H1 (cell line): ENCODE measurements around the gene IFNA7. TPM values are rescaled to one million over a fixed set of nuclear protein-coding genes. Genes with fewer than 3 reads are reported as not detected.
"Not testable (repeated sequence)": the region's sequence is repeated elsewhere in the genome, so short reads cannot be mapped to it uniquely, and the experiment has no call there.

ENCODE experiments used
- CTCF ChIA-PET: fragments of 300-600 bp; sonication (Branson Sonifier 250); formaldehyde crosslinking; loops from one replicate; lab custom pipeline; 2021; ENCODE audit not compliant: partially characterized antibody; lab: Charles Lee
- POLR2A ChIA-PET: fragments of 300-600 bp; sonication (Branson Sonifier 250); formaldehyde crosslinking; loops from one replicate; lab custom pipeline; 2021; ENCODE audit warnings: inconsistent platforms; ENCODE audit not compliant: partially characterized antibody; lab: Charles Lee
- DNase-seq, 2 experiments: peaks; one replicate each; pipeline versions ENCODE4 v3.0.0 to v3.0.0-alpha.2; 2010 to 2022; ENCODE audit warnings: low spot score in 2 of 2, low read depth in 1 of 2, mixed read lengths in 1 of 2
- FAIRE-seq: peaks from 2 replicates; lab custom pipeline; 2011; peaks lifted over from hg19 to GRCh38; lab: Jason Lieb, UNC
- H2AFZ ChIP-seq: 2 replicates; pipeline ENCODE4 v1.8.1; 2012; ENCODE audit warnings: low read length, inconsistent platforms
- H2AK5ac ChIP-seq: 2 replicates; pipeline ENCODE4 v1.6.1; 2013; ENCODE audit warnings: low read depth, low read length
- H2BK120ac ChIP-seq: replicated peaks from 2 replicates; pipeline ENCODE3; 2013; ENCODE audit warnings: low read depth, low read length, inconsistent platforms
- H2BK12ac ChIP-seq: 2 replicates; pipeline ENCODE4 v1.6.1; 2013; ENCODE audit warnings: low read depth, low read length
- H2BK15ac ChIP-seq: 2 replicates; pipeline ENCODE4 v1.6.1; 2013; ENCODE audit warnings: low read length
- H2BK20ac ChIP-seq: 2 replicates; pipeline ENCODE4 v1.6.1; 2013; ENCODE audit warnings: low read length
- H2BK5ac ChIP-seq: 2 replicates; pipeline ENCODE4 v1.6.1; 2013; ENCODE audit warnings: low read depth, low read length
- H3K14ac ChIP-seq: 2 replicates; pipeline ENCODE4 v1.6.1; 2013; ENCODE audit warnings: inconsistent platforms; ENCODE audit not compliant: insufficient read length
- H3K18ac ChIP-seq: 2 replicates; pipeline ENCODE4 v1.6.1; 2013; ENCODE audit warnings: low read length; ENCODE audit errors: extremely low read depth
- H3K23ac ChIP-seq: 2 replicates; pipeline ENCODE4 v1.6.1; 2013; ENCODE audit warnings: inconsistent platforms; ENCODE audit not compliant: insufficient read length
- H3K23me2 ChIP-seq: 2 replicates; pipeline ENCODE4 v1.6.1; 2013; ENCODE audit warnings: low read depth, low read length
- H3K27ac ChIP-seq: 2 replicates; pipeline ENCODE4 v1.6.1; 2011; ENCODE audit warnings: low read depth, low read length, inconsistent platforms
- H3K27me3 ChIP-seq, 4 experiments: replicated peaks in 1 of 4; 1 replicate in 1 of 4; 2 replicates in 3 of 4; pipeline versions ENCODE4 v1.6.1 to v1.8.1; 2011 to 2013; ENCODE audit warnings: low read length in 3 of 4, mild to moderate bottlenecking in 3 of 4, inconsistent platforms in 2 of 4, mixed read lengths in 2 of 4, moderate library complexity in 1 of 4; ENCODE audit not compliant: control insufficient read depth in 3 of 4, insufficient read depth in 3 of 4; ENCODE audit errors: extremely low read depth in 1 of 4
- H3K36me3 ChIP-seq, 4 experiments: 2 replicates each; pipeline versions ENCODE4 v1.6.1 to v1.8.1; 2011 to 2013; ENCODE audit warnings: mild to moderate bottlenecking in 4 of 4, low read length in 3 of 4, moderate library complexity in 2 of 4, control low read depth in 1 of 4, inconsistent platforms in 1 of 4; ENCODE audit not compliant: insufficient read depth in 4 of 4, control insufficient read depth in 2 of 4
- H3K4ac ChIP-seq: replicated peaks from 2 replicates; pipeline ENCODE3; 2013; ENCODE audit warnings: low read length, low read depth, mixed read lengths, inconsistent platforms; ENCODE audit not compliant: insufficient read length
- H3K4me1 ChIP-seq, 4 experiments: replicated peaks in 1 of 4; 1 replicate in 1 of 4; 2 replicates in 3 of 4; pipeline versions ENCODE4 v1.6.1 to v1.8.1; 2011 to 2013; ENCODE audit warnings: low read length in 3 of 4, inconsistent platforms in 2 of 4, mixed read lengths in 1 of 4; ENCODE audit not compliant: insufficient read depth in 4 of 4, control insufficient read depth in 3 of 4
- H3K4me2 ChIP-seq, 2 experiments: 2 replicates each; pipeline versions ENCODE4 v1.6.1 to v1.8.1; 2011 to 2013; ENCODE audit warnings: low read depth in 2 of 2, low read length in 2 of 2, control low read depth in 1 of 2, inconsistent platforms in 1 of 2, mild to moderate bottlenecking in 1 of 2; ENCODE audit not compliant: insufficient read depth in 1 of 2
- H3K4me3 ChIP-seq, 4 experiments: fragments of 200-600, 300-600 bp in 1 of 4; sonication (generic), shearing (Covaris generic), sonication (Bioruptor Twin) in 1 of 4; 2 replicates each; pipeline versions ENCODE4 v1.5.1 to v1.8.1; 2011 to 2016; ENCODE audit warnings: low read length in 4 of 4, low read depth in 3 of 4, control low read depth in 2 of 4, inconsistent platforms in 2 of 4, mild to moderate bottlenecking in 2 of 4, mixed read lengths in 1 of 4, moderate library complexity in 1 of 4; ENCODE audit not compliant: insufficient read depth in 2 of 4; ENCODE audit errors: extremely low read depth in 1 of 4
- H3K56ac ChIP-seq: replicated peaks from 2 replicates; pipeline ENCODE3; 2013; ENCODE audit warnings: low read depth, mild to moderate bottlenecking, mixed read lengths, low read length, inconsistent platforms; ENCODE audit not compliant: insufficient read length
- H3K79me1 ChIP-seq: 2 replicates; pipeline ENCODE4 v1.6.1; 2013; ENCODE audit warnings: low read depth, low read length, control low read depth
- H3K79me2 ChIP-seq, 2 experiments: 2 replicates each; pipeline versions ENCODE4 v1.6.1 to v1.8.1; 2012 to 2013; ENCODE audit warnings: low read length in 2 of 2, mild to moderate bottlenecking in 2 of 2, inconsistent platforms in 1 of 2; ENCODE audit not compliant: insufficient read depth in 2 of 2, control insufficient read depth in 1 of 2
- H3K9ac ChIP-seq, 4 experiments: replicated peaks in 1 of 4; 1 replicate in 1 of 4; 2 replicates in 3 of 4; pipeline versions ENCODE4 v1.6.1 to v1.8.1; 2011 to 2013; ENCODE audit warnings: low read depth in 3 of 4, low read length in 3 of 4, control low read depth in 2 of 4, mild to moderate bottlenecking in 2 of 4, moderate library complexity in 2 of 4, inconsistent platforms in 1 of 4; ENCODE audit errors: extremely low read depth in 1 of 4
- H3K9me3 ChIP-seq, 2 experiments: 2 replicates each; pipeline versions ENCODE4 v1.6.1 to v1.8.1; 2012 to 2013; ENCODE audit warnings: mild to moderate bottlenecking in 2 of 2, moderate library complexity in 2 of 2, control low read depth in 1 of 2, inconsistent platforms in 1 of 2, low read depth in 1 of 2, low read length in 1 of 2, mixed read lengths in 1 of 2; ENCODE audit not compliant: insufficient read depth in 2 of 2
- H4K20me1 ChIP-seq, 2 experiments: replicated peaks in 1 of 2; 2 replicates each; pipeline versions ENCODE3 to v1.8.1; 2011 to 2013; ENCODE audit warnings: inconsistent platforms in 2 of 2, low read length in 2 of 2, mild to moderate bottlenecking in 1 of 2; ENCODE audit not compliant: insufficient read depth in 2 of 2, control insufficient read depth in 1 of 2
- H4K5ac ChIP-seq: 2 replicates; pipeline ENCODE4 v1.6.1; 2013; ENCODE audit warnings: low read length, low read depth, mixed read lengths, inconsistent platforms; ENCODE audit not compliant: insufficient read length
- H4K8ac ChIP-seq: 2 replicates; pipeline ENCODE4 v1.8.0; 2013; ENCODE audit warnings: mild to moderate bottlenecking, moderate library complexity, low read length, inconsistent platforms; ENCODE audit not compliant: insufficient read depth; ENCODE audit errors: extremely low read depth
- H4K91ac ChIP-seq: replicated peaks from 2 replicates; pipeline ENCODE3; 2013; ENCODE audit warnings: low read length, mixed read lengths, inconsistent platforms; ENCODE audit not compliant: insufficient read length
- WGBS, 2 experiments: shearing (Covaris generic) in 1 of 2; methylation state at CpG; one replicate each; pipeline versions ENCODE4 v1.1.6 to v1.1.7; 2013 to 2015; ENCODE audit warnings: low lambda C conversion rate in 2 of 2, mixed read lengths in 2 of 2, inconsistent platforms in 1 of 2, low coverage in 1 of 2, missing lambda C conversion rate in 1 of 2; ENCODE audit not compliant: insufficient replicate concordance in 2 of 2, insufficient coverage in 1 of 2, insufficient read length in 1 of 2; ENCODE audit errors: extremely low coverage in 1 of 2, missing lambda C conversion rate in 1 of 2; 5-methylcytosine and 5-hydroxymethylcytosine counted together
- polyA plus RNA-seq, 7 experiments: library from polyadenylated mRNA; depleted of rRNA in 3 of 7; stranded (reverse) in 5 of 7; unstranded in 2 of 7; fragments of >200 nt in 5 of 7; fragments of 200-250 nt in 2 of 7; gene quantifications; 1 replicate in 5 of 7; 2 replicates in 1 of 7; 4 replicates in 1 of 7; pipeline versions ENCODE4 v1.2.1 to v1.2.3, GENCODE V29; 2011 to 2013; ENCODE audit warnings: missing spikeins in 2 of 7, mixed read lengths in 2 of 7
- total RNA-seq: library from RNA; stranded (reverse); fragmentation: NEBNext Ultra II Directional; extraction: Animal tissue kit (Norgen Biotek cat#: 25700); gene quantifications from 2 replicates; pipeline ENCODE4 v1.2.1, GENCODE V29; 2021

The IFNA7 gene
- total and polyA plus RNA-seq, 2 of the 8 experiments (the other 6 are each of a cell fraction or from before 2014, with no cell fraction given), result not detected

DNA sequence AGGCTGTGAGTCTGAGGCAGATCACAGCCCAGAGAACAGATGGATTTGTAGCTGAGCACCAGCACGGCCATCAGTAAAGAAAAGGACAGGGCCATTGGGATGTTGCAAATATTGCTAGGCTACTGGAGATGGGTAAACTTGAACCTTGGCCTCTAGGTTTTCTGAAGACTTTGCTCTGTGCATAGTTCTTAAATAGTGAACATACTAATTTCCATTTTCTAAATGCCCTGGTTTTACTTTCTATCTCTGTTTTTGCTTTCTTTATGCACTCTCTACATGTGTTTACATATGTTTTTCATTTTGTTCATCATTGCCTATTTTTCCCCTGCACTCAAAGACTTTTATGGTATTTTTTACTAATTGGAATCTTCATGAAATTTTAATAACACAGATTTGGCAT, 15.2 kb upstream of the IFNA7 start, which contains the start of gene IFNA16:
Gene IFNA16 (minus strand): TSS at position 101 of the 400 bp plus-strand sequence. CDS start 6 bp downstream, at position 95.
- H3K27ac ChIP-seq, H3K23me2 ChIP-seq, H3K27me3 ChIP-seq, H3K9ac ChIP-seq, H2BK15ac ChIP-seq, H2BK120ac ChIP-seq, CTCF ChIA-PET, H2BK5ac ChIP-seq, H3K9me3 ChIP-seq, H3K4me3 ChIP-seq, H3K56ac ChIP-seq, H3K14ac ChIP-seq, H4K5ac ChIP-seq, H3K79me1 ChIP-seq, H2BK20ac ChIP-seq, H2AK5ac ChIP-seq, DNase-seq, H3K36me3 ChIP-seq, FAIRE-seq, H3K23ac ChIP-seq, H4K20me1 ChIP-seq, H4K8ac ChIP-seq, POLR2A ChIA-PET, H3K4me2 ChIP-seq, H3K4me1 ChIP-seq, H3K4ac ChIP-seq, H2BK12ac ChIP-seq, H3K18ac ChIP-seq, H4K91ac ChIP-seq, H3K79me2 ChIP-seq: not testable (repeated sequence)
- WGBS, 2 experiments, result 88% methylated on average over 1 of the region's 1 CpG; no CpG with 5 or more reads in 1 of the 2 experiments
- H2AFZ ChIP-seq, result 0 out of 2 replicates have a peak within 1 kb of the TSS, but pooled peaks have one; percentile 32
